Cardiac muscle cell (in vitro differentiated cells and primary cell): ENCODE data around the gene PHPT1. TPM values are rescaled to one million over a fixed set of nuclear protein-coding genes. Genes with fewer than 3 reads are reported as not detected.

Experiments used
- DNase-seq, 2 donors: peaks; one replicate each; pipeline versions ENCODE4 v3.0.0 to v3.0.0-alpha.2; 2010 to 2017; ENCODE audit warnings: low read depth in 1 of 2, low spot score in 1 of 2
- H3K27ac ChIP-seq: fragments of 200-600 bp; sonication (generic); 2 replicates; pipeline ENCODE4 v1.5.1; 2016
- H3K27me3 ChIP-seq: fragments of 200-600 bp; sonication (generic); 2 replicates; pipeline ENCODE4 v1.6.0; 2016; ENCODE audit warnings: control low read depth
- H3K36me3 ChIP-seq: fragments of 200-600 bp; sonication (generic); 2 replicates; pipeline ENCODE4 v1.5.1; 2016; ENCODE audit warnings: control low read depth
- H3K4me1 ChIP-seq: fragments of 200-600 bp; sonication (generic); 2 replicates; pipeline ENCODE4 v1.8.1; 2017; ENCODE audit warnings: low read depth, mild to moderate bottlenecking, mixed run types
- H3K4me3 ChIP-seq: fragments of 200-600 bp; sonication (generic); 2 replicates; pipeline ENCODE4 v1.5.1; 2016; ENCODE audit warnings: mild to moderate bottlenecking
- H3K9me3 ChIP-seq: fragments of 200-600 bp; sonication (generic); 2 replicates; pipeline ENCODE4 v1.5.1; 2017; ENCODE audit warnings: low read depth, mild to moderate bottlenecking, control low read depth
- CTCF ChIP-seq: IDR thresholded peaks from 2 replicates; pipeline ENCODE4 v1.5.1; 2012; ENCODE audit warnings: low read depth, mild to moderate bottlenecking, low read length
- polyA plus RNA-seq: library from polyadenylated mRNA; unstranded; fragments of >200 nt; fragmentation: Nextera tagmentation; extraction: Ambion mirVana; gene quantifications from 2 replicates; pipeline ENCODE4 v1.2.1, GENCODE V29; 2016
- total RNA-seq: library from RNA; depleted of rRNA; stranded (reverse); fragments of >200 nt; gene quantifications from 2 replicates; pipeline ENCODE4 v1.2.3, GENCODE V29; 2016

Gene PHPT1
- total and polyA plus RNA-seq, 2 experiments from 2014 or later: 185 to 565 TPM

- no peak for TF ChIP-seq CTCF
- no peaks in the 10 kb centered on the region for H3K9me3 ChIP-seq
- no peaks in the 10 kb centered on the region for H3K27me3 ChIP-seq
- DNase-seq: no peak
- peak overlapping the region; percentile 45 for H3K27ac ChIP-seq
- H3K4me3 ChIP-seq: no peak overlapping the region
- peaks cover 3% of the 10 kb centered on the region for H3K4me1 ChIP-seq
- H3K36me3 ChIP-seq: peaks cover 15% of the 10 kb centered on the region
Observed at GRCh38 chr9:136821826-136822544, 27.2 kb upstream of the PHPT1 start.

DNA sequence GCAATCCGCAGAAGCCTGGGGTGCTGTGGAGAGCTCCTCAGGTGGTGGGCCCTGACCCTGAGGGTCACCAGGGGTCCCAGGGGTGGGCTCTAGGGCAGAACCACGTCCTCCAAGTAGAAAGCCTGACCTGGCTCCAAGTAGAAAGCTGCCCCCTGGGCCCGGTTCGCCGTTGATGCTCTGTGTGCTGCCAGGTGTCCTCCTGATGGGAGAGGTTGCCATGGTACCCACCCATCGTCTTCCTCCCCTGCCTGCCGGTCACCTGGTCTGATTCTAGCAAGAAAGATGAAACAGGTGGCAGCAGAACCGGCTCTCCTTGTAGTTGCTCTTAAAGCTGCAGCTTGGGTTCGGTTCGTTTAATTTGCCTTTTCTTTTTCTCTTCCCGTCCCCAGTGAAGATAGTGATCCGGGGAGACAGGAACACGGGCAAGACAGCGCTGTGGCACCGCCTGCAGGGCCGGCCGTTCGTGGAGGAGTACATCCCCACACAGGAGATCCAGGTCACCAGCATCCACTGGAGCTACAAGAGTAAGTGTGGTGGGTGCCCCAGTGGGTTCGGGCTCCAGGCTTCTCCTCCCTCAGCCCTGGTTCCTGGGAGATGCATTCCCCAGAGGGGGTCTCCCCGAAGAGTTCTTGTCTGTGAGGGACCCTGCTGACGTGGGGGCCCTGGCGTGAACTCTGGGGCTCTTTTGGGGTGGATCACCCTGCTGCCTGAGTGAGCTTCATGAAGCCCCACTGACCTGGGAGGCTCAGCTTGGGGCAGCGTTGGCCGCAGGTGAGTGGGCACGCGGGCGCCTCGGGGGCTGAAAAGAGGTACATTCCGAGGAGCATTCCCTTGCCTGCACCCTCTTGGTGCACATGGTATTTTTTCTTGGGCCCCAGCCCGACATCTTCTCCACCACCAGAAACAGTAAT, 25.8 kb upstream of the PHPT1 start:
- Histone ChIP-seq H3K27me3 (no peaks in the 10 kb centered on the region), H3K36me3 (peaks cover 16% of the 10 kb centered on the region), H3K27ac (no peak overlapping the region), H3K9me3 (no peaks in the 10 kb centered on the region), H3K4me1 (peaks cover 3% of the 10 kb centered on the region), H3K4me3 (no peak overlapping the region)
- no peak for DNase-seq
- TF ChIP-seq CTCF: no peak

GRCh38 chr9:136824496-136825225, 24.5 kb upstream of the PHPT1 start:
- TF ChIP-seq CTCF: no peak
- no peak for DNase-seq

GRCh38 chr9:136825295-136826187, 23.7 kb upstream of the PHPT1 start:
- Histone ChIP-seq H3K36me3 (peaks cover 24% of the 10 kb centered on the region), H3K27me3 (no peaks in the 10 kb centered on the region)
- no peak for TF ChIP-seq CTCF

More at GRCh38 chr9:136824496-136825225, 24.5 kb upstream of the PHPT1 start:
- Histone ChIP-seq H3K36me3 (peaks cover 18% of the 10 kb centered on the region), H3K27me3 (no peaks in the 10 kb centered on the region), H3K27ac (no peak overlapping the region), H3K4me3 (no peak overlapping the region), H3K9me3 (no peaks in the 10 kb centered on the region), H3K4me1 (peaks cover 3% of the 10 kb centered on the region)

GRCh38 chr9:136826188-136826541, 23.0 kb upstream of the PHPT1 start:
- TF ChIP-seq CTCF: no peak
- no peak overlapping the region for H3K27ac ChIP-seq
- H3K4me3 ChIP-seq: no peak overlapping the region
- no peak for DNase-seq
- no peaks in the 10 kb centered on the region for H3K9me3 ChIP-seq
- H3K4me1 ChIP-seq: peaks cover 3% of the 10 kb centered on the region
- H3K27me3 ChIP-seq: no peaks in the 10 kb centered on the region
- H3K36me3 ChIP-seq: peaks cover 30% of the 10 kb centered on the region

More at GRCh38 chr9:136825295-136826187, 23.7 kb upstream of the PHPT1 start:
- H3K4me3 ChIP-seq: no peak overlapping the region
- no peak for DNase-seq
- no peak overlapping the region for H3K27ac ChIP-seq
- H3K9me3 ChIP-seq: no peaks in the 10 kb centered on the region
- peaks cover 3% of the 10 kb centered on the region for H3K4me1 ChIP-seq
